K562 (cell line): ENCODE measurements around the gene WSCD2. TPM values are rescaled to one million over a fixed set of nuclear protein-coding genes. Genes with fewer than 3 reads are reported as not detected.

Experiments used
- ATAC-seq: fragments of 200-7000 bp; cut with Tn5 transposase; 3 replicates; pipeline ENCODE4 v1.9.1; 2020; ENCODE audit warnings: moderate library complexity
- BruUV-seq: library from RNA; stranded (reverse); fragments of 400-500 nt; replicated peaks from 2 replicates; lab custom pipeline; 2021; lab: Mats Ljungman, UMichigan
- CTCF ChIA-PET: fragments of 300-600 bp; formaldehyde crosslinking; extraction: SDS; loops from one replicate; lab custom pipeline; 2021; ENCODE audit warnings: low intra/inter-chr PET ratio; lab: Yijun Ruan, JAX
- POLR2A ChIA-PET: fragments of 300-600, 350-650 bp; sonication (Branson Sonifier 250); formaldehyde crosslinking; extraction: SDS; loops from one replicate; lab custom pipeline; 2021; ENCODE audit warnings: antibody characterized with exemption, inconsistent platforms; lab: Yijun Ruan, JAX
- DNase-seq, 4 experiments: peaks; one replicate each; pipeline versions ENCODE4 v3.0.0 to v3.0.0-alpha.2; 2011 to 2018; ENCODE audit warnings: low spot score in 3 of 4, mixed read lengths in 3 of 4; ENCODE audit errors: extremely low read depth in 1 of 4
- FAIRE-seq: peaks from 2 replicates; lab custom pipeline; 2011; peaks lifted over from hg19 to GRCh38; lab: Jason Lieb, UNC
- H2AFZ ChIP-seq: 2 replicates; pipeline ENCODE4 v1.6.0; 2011; ENCODE audit warnings: low read depth, low read length, control low read depth, inconsistent platforms
- H3K27ac ChIP-seq: fragments of 200-600 bp; 3 replicates; pipeline ENCODE4 v1.8.0; 2011; ENCODE audit warnings: low read depth, mild to moderate bottlenecking, control low read depth, inconsistent platforms, low read length, moderate library complexity, mixed read lengths; ENCODE audit errors: extremely low read depth
- H3K27me3 ChIP-seq, 2 experiments: fragments of 300-600 bp in 1 of 2; 2 replicates in 1 of 2; 3 replicates in 1 of 2; pipeline versions ENCODE4 v1.6.0 to v1.8.0; 2011; ENCODE audit warnings: inconsistent platforms in 2 of 2, low read length in 2 of 2, mild to moderate bottlenecking in 1 of 2, mixed read lengths in 1 of 2, moderate library complexity in 1 of 2; ENCODE audit not compliant: control insufficient read depth in 2 of 2, insufficient read depth in 2 of 2
- H3K36me3 ChIP-seq: fragments of 300-600 bp; 3 replicates; pipeline ENCODE4 v1.8.0; 2011; ENCODE audit warnings: mild to moderate bottlenecking, low read length, inconsistent platforms; ENCODE audit not compliant: control insufficient read depth, insufficient read depth
- H3K4me1 ChIP-seq, 2 experiments: fragments of 200-600 bp in 1 of 2; replicated peaks in 1 of 2; 2 replicates in 1 of 2; 3 replicates in 1 of 2; pipeline versions ENCODE4 v1.5.1 to v1.8.0; 2011; ENCODE audit warnings: inconsistent platforms in 2 of 2, low read length in 2 of 2, mild to moderate bottlenecking in 1 of 2, mixed read lengths in 1 of 2, moderate library complexity in 1 of 2; ENCODE audit not compliant: control insufficient read depth in 2 of 2, insufficient read depth in 2 of 2
- H3K4me2 ChIP-seq: 2 replicates; pipeline ENCODE4 v1.6.1; 2011; ENCODE audit warnings: low read length, control low read depth, inconsistent platforms, mixed read lengths; ENCODE audit not compliant: insufficient read depth
- H3K4me3 ChIP-seq: fragments of 200-600 bp; sonication (generic), shearing (Covaris generic); 2 replicates; pipeline ENCODE4 v1.5.1; 2016; ENCODE audit warnings: control low read depth, inconsistent platforms
- H3K79me2 ChIP-seq: fragments of 200-600 bp; 3 replicates; pipeline ENCODE4 v1.8.0; 2011; ENCODE audit warnings: low read length, inconsistent platforms; ENCODE audit not compliant: control insufficient read depth, insufficient read depth
- H3K9ac ChIP-seq, 2 experiments: 2 replicates each; pipeline versions ENCODE4 v1.6.0 to v1.6.1; 2011; ENCODE audit warnings: low read depth in 2 of 2, low read length in 2 of 2, control low read depth in 1 of 2, inconsistent platforms in 1 of 2, mild to moderate bottlenecking in 1 of 2, mixed read lengths in 1 of 2; ENCODE audit not compliant: insufficient read depth in 1 of 2
- H3K9me1 ChIP-seq: one replicate; pipeline ENCODE4 v1.6.0; 2011; ENCODE audit warnings: inconsistent platforms, mild to moderate bottlenecking, low read length, moderate library complexity; ENCODE audit not compliant: control insufficient read depth, insufficient read depth
- H3K9me3 ChIP-seq: replicated peaks from 2 replicates; pipeline ENCODE4 v1.5.1; 2011; ENCODE audit warnings: low read depth, low read length, inconsistent platforms; ENCODE audit not compliant: control insufficient read depth, insufficient read depth
- H4K20me1 ChIP-seq: replicated peaks from 2 replicates; pipeline ENCODE4 v1.6.1; 2011; ENCODE audit warnings: low read length, inconsistent platforms, mixed read lengths; ENCODE audit not compliant: control insufficient read depth, insufficient read depth
- NR4A1 ChIP-seq, 2 experiments: fragments of 250-450 bp in 1 of 2; fragments of 450-650 bp in 1 of 2; sonication (Bioruptor Pico) in 1 of 2; IDR thresholded peaks; 2 replicates each; pipeline versions ENCODE4 v1.4.0 to v1.6.1; 2016 to 2020; ENCODE audit warnings: mild to moderate bottlenecking in 2 of 2, missing compliant biosample characterization in 1 of 2, missing genetic modification characterization in 1 of 2, moderate library complexity in 1 of 2
- SMAD4 ChIP-seq: fragments of 250-450 bp; sonication (Bioruptor Pico); conservative IDR thresholded peaks from 2 replicates; pipeline ENCODE4 v1.8.0; 2021; ENCODE audit warnings: inconsistent platforms, mild to moderate bottlenecking, moderate library complexity
- SMARCA4 ChIP-seq: fragments of 450-650 bp; IDR thresholded peaks from 2 replicates; pipeline ENCODE4 v1.6.1; 2016
- WGBS: fragments of 100-300 bp; shearing (Covaris generic); methylation state at CpG from one replicate; pipeline ENCODE4 v1.1.6; 2016; ENCODE audit warnings: low coverage, mixed read lengths; ENCODE audit not compliant: insufficient coverage; ENCODE audit errors: missing lambda C conversion rate; 5-methylcytosine and 5-hydroxymethylcytosine counted together
- in situ Hi-C: fragments of 300-500 bp; cut with MboI; formaldehyde crosslinking; loops from 4 replicates; pipeline ENCODE4 v1.15.0; 2018; ENCODE audit warnings: inconsistent platforms, mixed read lengths
- intact Hi-C: fragments of 100-400 bp; cut with micrococcal nuclease; formaldehyde crosslinking; loops from 2 replicates; pipeline ENCODE4 v1.14.2; 2022
- polyA plus RNA-seq, 8 experiments: library from polyadenylated mRNA; depleted of rRNA in 4 of 8; stranded (reverse) in 5 of 8; unstranded in 3 of 8; fragments of >200 nt; fragmentation: Nextera tagmentation in 2 of 8; fragmentation: Illumina TruSeq in 1 of 8; extraction: Ambion mirVana in 2 of 8; extraction: Trizol in 1 of 8; gene quantifications; 2 replicates each; pipeline versions ENCODE4 v1.2.1 to v1.2.3, GENCODE V29; 2011 to 2014; ENCODE audit warnings: inconsistent platforms in 1 of 8, missing spikeins in 1 of 8
- total RNA-seq, 7 experiments: library from RNA; depleted of rRNA in 6 of 7; stranded (reverse); fragments of >200 nt in 6 of 7; fragmentation: Illumina TruSeq in 2 of 7; extraction: Trizol in 2 of 7; gene quantifications; 2 replicates each; pipeline versions ENCODE4 v1.2.1 to v1.2.3, GENCODE V29; 2011 to 2021; ENCODE audit warnings: low replicate concordance in 1 of 7
- TF ChIP-seq, protein P1 (sequence below): fragments of 250-450 bp; sonication (Bioruptor Pico); IDR thresholded peaks from 2 replicates; pipeline ENCODE4 v1.5.0; 2021; ENCODE audit warnings: mild to moderate bottlenecking, moderate library complexity
- TF ChIP-seq, protein P2 (sequence below), 2 experiments: fragments of 450-650 bp; formaldehyde crosslinking in 1 of 2; IDR thresholded peaks; 2 replicates each; pipeline versions ENCODE4 v1.4.0 to v1.6.1; 2014 to 2020; ENCODE audit warnings: mild to moderate bottlenecking in 2 of 2, borderline replicate concordance in 1 of 2, low read depth in 1 of 2

WSCD2 gene
- total and polyA plus RNA-seq, 9 of the 15 experiments (the other 6 are each of a cell fraction or from before 2014, with no cell fraction given): 0.72 to 14.1 (median 4.0) TPM

DNA sequence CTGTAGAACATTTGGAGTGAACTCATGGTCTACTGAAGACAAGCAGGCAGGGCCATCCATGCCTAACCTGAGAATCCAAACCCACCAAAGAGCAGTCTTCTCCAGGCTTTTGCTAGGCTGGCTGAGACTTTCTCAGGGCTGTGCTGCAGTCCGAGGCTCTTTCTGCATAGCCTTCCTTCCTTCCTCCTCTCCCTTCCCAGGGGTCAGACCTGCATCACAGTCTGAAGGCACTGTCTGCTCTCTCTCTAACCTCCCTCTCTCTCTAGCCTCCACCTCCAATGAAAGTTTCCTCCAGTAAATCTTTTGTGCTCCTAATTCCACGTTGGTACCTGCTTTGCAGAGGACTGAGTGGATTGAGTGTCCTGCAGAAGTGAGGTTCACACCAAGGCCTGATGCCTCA is 6.4 kb upstream of the WSCD2 start:
- FAIRE-seq: no peak
- in situ Hi-C loops: no loop called here
- TF ChIP-seq, protein P1, sequence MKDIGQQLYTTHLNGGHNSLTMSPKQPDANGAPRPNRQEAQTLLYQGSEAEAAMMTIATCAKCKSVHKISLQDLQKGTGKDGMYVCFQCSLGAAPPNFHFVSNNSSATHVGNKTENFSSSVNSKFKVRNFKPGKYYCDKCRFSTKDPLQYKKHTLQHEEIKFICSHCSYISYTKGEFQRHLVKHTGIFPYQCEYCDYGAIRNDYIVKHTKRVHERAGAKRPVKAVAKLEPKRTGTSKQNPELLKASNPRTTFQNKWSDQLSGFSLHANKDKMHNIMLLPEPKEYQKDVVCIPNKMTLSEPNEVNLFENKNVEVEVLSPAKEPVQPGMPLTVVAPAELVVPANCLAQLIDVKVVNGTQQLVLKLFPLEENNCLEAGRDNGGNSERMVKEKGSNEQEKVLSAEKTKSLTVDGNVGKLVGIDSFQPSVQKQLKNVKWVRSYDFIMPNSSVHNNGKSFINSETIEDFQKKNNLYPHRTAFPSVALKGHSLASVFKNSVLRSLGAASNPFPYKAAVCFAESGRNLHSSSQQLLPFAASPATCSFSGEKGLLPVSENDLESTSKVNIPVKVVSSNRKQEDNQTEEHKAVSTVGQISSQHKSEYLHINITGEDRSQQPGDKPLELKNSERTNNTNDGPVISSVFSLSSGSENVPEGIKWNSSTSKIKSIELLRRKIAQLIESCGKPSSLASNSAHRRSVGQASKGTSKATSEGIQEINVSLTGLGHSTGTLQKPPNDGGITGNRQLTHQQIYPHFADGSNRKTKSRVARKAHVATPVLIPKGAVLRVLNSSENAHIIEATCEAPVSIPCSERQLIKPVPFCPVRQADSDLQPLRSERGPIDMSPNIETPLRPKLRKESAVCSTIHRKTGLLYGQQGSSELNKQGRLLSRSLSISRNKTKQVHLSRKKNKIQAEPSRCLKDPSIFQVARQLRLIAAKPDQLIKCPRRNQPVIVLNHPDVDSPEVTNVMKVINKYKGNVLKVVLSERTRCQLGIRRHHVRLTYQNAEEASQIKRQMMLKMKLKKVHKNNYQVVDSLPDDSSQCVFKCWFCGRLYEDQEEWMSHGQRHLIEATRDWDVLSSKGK (CRISPR knock-in tag): no peak
- TF ChIP-seq SMAD4 (0 out of 2 replicates have a peak, but pooled peaks have one; percentile 3), SMARCA4 (no peak), NR4A1 (CRISPR knock-in tag; IDR thresholded peaks at IDR 0.05) (0 out of 2 replicates have a peak, but pooled peaks have one; percentile 36), NR4A1 (tag; IDR thresholded peaks at IDR 0.05) (no peak)
- TF ChIP-seq, protein P2, sequence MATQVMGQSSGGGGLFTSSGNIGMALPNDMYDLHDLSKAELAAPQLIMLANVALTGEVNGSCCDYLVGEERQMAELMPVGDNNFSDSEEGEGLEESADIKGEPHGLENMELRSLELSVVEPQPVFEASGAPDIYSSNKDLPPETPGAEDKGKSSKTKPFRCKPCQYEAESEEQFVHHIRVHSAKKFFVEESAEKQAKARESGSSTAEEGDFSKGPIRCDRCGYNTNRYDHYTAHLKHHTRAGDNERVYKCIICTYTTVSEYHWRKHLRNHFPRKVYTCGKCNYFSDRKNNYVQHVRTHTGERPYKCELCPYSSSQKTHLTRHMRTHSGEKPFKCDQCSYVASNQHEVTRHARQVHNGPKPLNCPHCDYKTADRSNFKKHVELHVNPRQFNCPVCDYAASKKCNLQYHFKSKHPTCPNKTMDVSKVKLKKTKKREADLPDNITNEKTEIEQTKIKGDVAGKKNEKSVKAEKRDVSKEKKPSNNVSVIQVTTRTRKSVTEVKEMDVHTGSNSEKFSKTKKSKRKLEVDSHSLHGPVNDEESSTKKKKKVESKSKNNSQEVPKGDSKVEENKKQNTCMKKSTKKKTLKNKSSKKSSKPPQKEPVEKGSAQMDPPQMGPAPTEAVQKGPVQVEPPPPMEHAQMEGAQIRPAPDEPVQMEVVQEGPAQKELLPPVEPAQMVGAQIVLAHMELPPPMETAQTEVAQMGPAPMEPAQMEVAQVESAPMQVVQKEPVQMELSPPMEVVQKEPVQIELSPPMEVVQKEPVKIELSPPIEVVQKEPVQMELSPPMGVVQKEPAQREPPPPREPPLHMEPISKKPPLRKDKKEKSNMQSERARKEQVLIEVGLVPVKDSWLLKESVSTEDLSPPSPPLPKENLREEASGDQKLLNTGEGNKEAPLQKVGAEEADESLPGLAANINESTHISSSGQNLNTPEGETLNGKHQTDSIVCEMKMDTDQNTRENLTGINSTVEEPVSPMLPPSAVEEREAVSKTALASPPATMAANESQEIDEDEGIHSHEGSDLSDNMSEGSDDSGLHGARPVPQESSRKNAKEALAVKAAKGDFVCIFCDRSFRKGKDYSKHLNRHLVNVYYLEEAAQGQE (IDR thresholded peaks at IDR 0.05; ENCODE audit: borderline replicate concordance): no peak
- TF ChIP-seq, protein P2 (CRISPR knock-in tag; IDR thresholded peaks at IDR 0.05; ENCODE audit: low read depth): peak; percentile 22; the same call in 1 of the 2 replicates

More for the DNA sequence above, 6.4 kb upstream of the WSCD2 start:
- ChIA-PET POLR2A (interaction anchor here (0.6 to 1.4 kb wide), 3 partner anchors 20 to 358 kb away, joined by 3 to 5 read pairs (median 4); no protein-coding TSS in a partner anchor), CTCF (interaction anchor here (1.4 kb wide), 1 partner anchor 71 kb away, joined by 3 read pairs; no protein-coding TSS in a partner anchor)
- H3K9me1 ChIP-seq: no peaks in the 10 kb centered on the region
- no peaks in the 10 kb centered on the region for H3K36me3 ChIP-seq
- H3K27ac ChIP-seq: peak overlapping the region; percentile 90; the same call in 2 of the 3 replicates
- no peaks in the 10 kb centered on the region for H3K9me3 ChIP-seq
- intact Hi-C loops: loop anchor here (10.0 kb wide), 1 partner anchor 732 kb away; the partner anchor contains the start of gene SSH1
- H3K27me3 ChIP-seq: no peaks in the 10 kb centered on the region
- H3K4me3 ChIP-seq: peak overlapping the region; percentile 1
- H4K20me1 ChIP-seq: no peaks in the 10 kb centered on the region
- peaks cover 28 to 70% of the 10 kb centered on the region in 2 experiments for H3K4me1 ChIP-seq
- H3K4me2 ChIP-seq: peak overlapping the region; percentile 60
- WGBS: 11% methylated on average over 2 of the region's 2 CpGs
- peaks cover 14% of the 10 kb centered on the region; the same call in 2 of the 3 replicates for H3K79me2 ChIP-seq
- DNase-seq (no peak), ATAC-seq (peak; percentile 16)
- peak overlapping the region; percentile 35 for H2AFZ ChIP-seq
- no TSS peak for BruUV-seq
- peak overlapping the region; percentile 59 to 84; a peak in 2 of 4 replicates for H3K9ac ChIP-seq
